HEK293 (cell line): Measurements from ENCODE around the gene DNMT1.

Experiments
- ZNF148 ChIP-seq: fragments of 450-650 bp; formaldehyde crosslinking; IDR thresholded peaks from 2 replicates; pipeline ENCODE4 v1.5.0; 2017; ENCODE audit warnings: missing biosample characterization, missing genetic modification characterization, borderline replicate concordance
- ZNF37A ChIP-seq: fragments of 450-650 bp; IDR thresholded peaks from 2 replicates; pipeline ENCODE4 v1.5.1; 2018; ENCODE audit warnings: missing biosample characterization, missing genetic modification characterization
- ZNF513 ChIP-seq: fragments of 450-650 bp; IDR thresholded peaks from 2 replicates; pipeline ENCODE4 v1.5.1; 2018; ENCODE audit warnings: missing biosample characterization, missing genetic modification characterization
- ZNF707 ChIP-seq: fragments of 450-650 bp; formaldehyde crosslinking; IDR thresholded peaks from 2 replicates; pipeline ENCODE4 v1.5.1; 2016; ENCODE audit warnings: missing biosample characterization, missing genetic modification characterization

- no peak for TF ChIP-seq ZNF707
- no peak for TF ChIP-seq ZNF37A (tag by site-specific recombination)
- TF ChIP-seq ZNF148 (tag by site-specific recombination), result no peak
- TF ChIP-seq ZNF513 (tag by site-specific recombination), result no peak
Observed at GRCh38 chr19:10183926-10184325, 10.8 kb downstream of the DNMT1 start.
